ENCODE data around the gene PLBD1. TPM values are rescaled to one million over a fixed set of nuclear protein-coding genes. Genes with fewer than 3 reads are reported as not detected.

Gene PLBD1
- total RNA-seq, 4 donors from 2014 or later: 2.5 to 15.2 (median 8.3) TPM

GRCh38 chr12:14540801-14541462 lies 26.8 kb downstream of the PLBD1 start:
- Histone ChIP-seq H3K27me3 (no peaks in the 10 kb centered on the region), H3K4me3 (no peak overlapping the region), H3K36me3 (peaks cover 0 to 6% of the 10 kb centered on the region in 2 donors), H3K9me3 (no peaks in the 10 kb centered on the region), H3K27ac (no peak overlapping the region), H3K4me1 (no peaks in the 10 kb centered on the region)
- TF ChIP-seq POLR2AphosphoS5 (IDR thresholded peaks at IDR 0.05) (no peak), POLR2A (IDR thresholded peaks at IDR 0.05) (no peak), EP300 (IDR thresholded peaks at IDR 0.05) (no peak), CTCF (IDR thresholded peaks at IDR 0.05) (no peak)
- ATAC-seq: no peak
- WGBS, 2 donors (ENCODE audit: low coverage in 1 of 2): 72 to 94% methylated on average over 3 to 4 of the region's 4 CpGs

- Histone ChIP-seq H3K36me3 (peaks cover 0 to 17% of the 10 kb centered on the region in 2 donors), H3K4me1 (no peaks in the 10 kb centered on the region), H3K27me3 (no peaks in the 10 kb centered on the region), H3K9me3 (no peaks in the 10 kb centered on the region), H3K27ac (no peak overlapping the region), H3K4me3 (no peak overlapping the region)
- 94 to 100% methylated on average over 5 of the region's 5 CpGs for WGBS, 2 donors (ENCODE audit: low coverage in 1 of 2)
- no peak for TF ChIP-seq CTCF (IDR thresholded peaks at IDR 0.05)
- TF ChIP-seq POLR2AphosphoS5 (IDR thresholded peaks at IDR 0.05): no peak
- no peak for TF ChIP-seq POLR2A (IDR thresholded peaks at IDR 0.05)
- no peak for TF ChIP-seq EP300 (IDR thresholded peaks at IDR 0.05)
- ATAC-seq: no peak
Measured at GRCh38 chr12:14537088-14537487, 30.6 kb downstream of the PLBD1 start.

- TF ChIP-seq POLR2AphosphoS5 (IDR thresholded peaks at IDR 0.05) (no peak), POLR2A (IDR thresholded peaks at IDR 0.05) (no peak), EP300 (IDR thresholded peaks at IDR 0.05) (no peak), CTCF (IDR thresholded peaks at IDR 0.05) (no peak)
- WGBS, 2 donors (ENCODE audit: low coverage in 1 of 2): 80 to 91% methylated on average over 1 to 7 of the region's 10 CpGs
- ATAC-seq: no peak
Measured at GRCh38 chr12:14532152-14532551, 35.5 kb downstream of the PLBD1 start.

GRCh38 chr12:14525964-14526363 lies 41.7 kb downstream of the PLBD1 start:
- Histone ChIP-seq H3K4me1 (no peaks in the 10 kb centered on the region), H3K36me3 (peaks cover 0 to 3% of the 10 kb centered on the region in 2 donors), H3K27me3 (no peaks in the 10 kb centered on the region), H3K27ac (no peak overlapping the region), H3K4me3 (no peak overlapping the region), H3K9me3 (peaks cover 0 to 45% (median 0%) of the 10 kb centered on the region in 3 donors)
- ATAC-seq: no peak
- TF ChIP-seq POLR2AphosphoS5 (IDR thresholded peaks at IDR 0.05) (no peak), CTCF (IDR thresholded peaks at IDR 0.05) (no peak), EP300 (IDR thresholded peaks at IDR 0.05) (no peak), POLR2A (IDR thresholded peaks at IDR 0.05) (no peak)
- WGBS, 2 donors (ENCODE audit: low coverage in 1 of 2): 84 to 96% methylated on average over 2 of the region's 2 CpGs

More at GRCh38 chr12:14532152-14532551, 35.5 kb downstream of the PLBD1 start:
- Histone ChIP-seq H3K36me3 (peaks cover 0 to 17% of the 10 kb centered on the region in 2 donors), H3K27ac (no peak overlapping the region), H3K27me3 (no peaks in the 10 kb centered on the region), H3K4me3 (no peak overlapping the region), H3K4me1 (no peaks in the 10 kb centered on the region), H3K9me3 (no peaks in the 10 kb centered on the region)

GRCh38 chr12:14521822-14522221 lies 45.9 kb downstream of the PLBD1 start:
- peaks cover 0 to 52% (median 0%) of the 10 kb centered on the region in 3 donors for H3K9me3 ChIP-seq
- no peaks in the 10 kb centered on the region for H3K4me1 ChIP-seq
- no peak for ATAC-seq
- H3K27ac ChIP-seq: no peak overlapping the region
- TF ChIP-seq EP300 (IDR thresholded peaks at IDR 0.05): no peak
- no peak for TF ChIP-seq POLR2AphosphoS5 (IDR thresholded peaks at IDR 0.05)
- no peaks in the 10 kb centered on the region for H3K27me3 ChIP-seq
- H3K4me3 ChIP-seq: no peak overlapping the region
- H3K36me3 ChIP-seq: peaks cover 0 to 16% of the 10 kb centered on the region in 2 donors

Data from gastroesophageal sphincter (tissue), 4 donors.